Measurements from ENCODE around the gene TMCC1.

DNA sequence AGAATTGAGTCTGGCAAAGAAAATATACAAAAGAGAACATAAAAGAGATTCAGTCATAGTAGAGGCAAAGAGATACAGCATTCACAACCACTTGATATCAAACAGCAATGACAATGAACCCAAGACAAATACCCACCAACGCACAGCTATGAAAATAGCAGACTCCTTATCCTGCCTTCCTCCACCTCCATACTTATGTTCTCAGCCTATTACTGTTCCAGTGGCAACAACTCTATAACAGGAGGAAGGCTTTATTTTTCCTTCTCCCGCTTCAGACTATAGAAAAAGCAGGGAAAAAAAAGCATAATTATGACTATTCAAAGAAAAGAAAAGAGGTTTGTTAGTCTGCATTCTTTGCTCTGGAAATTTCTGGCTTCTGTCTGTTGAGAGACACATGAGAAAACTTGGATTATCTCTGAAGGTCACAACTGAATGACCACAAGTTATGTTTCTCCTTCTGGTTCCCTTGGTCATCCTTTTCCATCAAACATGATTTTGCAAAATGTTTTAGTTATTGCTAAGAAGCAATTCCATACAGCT, 205.9 kb downstream of the TMCC1 start:
- no peak for TF ChIP-seq POLR2A (IDR thresholded peaks at IDR 0.05)
- TF ChIP-seq, protein P1, sequence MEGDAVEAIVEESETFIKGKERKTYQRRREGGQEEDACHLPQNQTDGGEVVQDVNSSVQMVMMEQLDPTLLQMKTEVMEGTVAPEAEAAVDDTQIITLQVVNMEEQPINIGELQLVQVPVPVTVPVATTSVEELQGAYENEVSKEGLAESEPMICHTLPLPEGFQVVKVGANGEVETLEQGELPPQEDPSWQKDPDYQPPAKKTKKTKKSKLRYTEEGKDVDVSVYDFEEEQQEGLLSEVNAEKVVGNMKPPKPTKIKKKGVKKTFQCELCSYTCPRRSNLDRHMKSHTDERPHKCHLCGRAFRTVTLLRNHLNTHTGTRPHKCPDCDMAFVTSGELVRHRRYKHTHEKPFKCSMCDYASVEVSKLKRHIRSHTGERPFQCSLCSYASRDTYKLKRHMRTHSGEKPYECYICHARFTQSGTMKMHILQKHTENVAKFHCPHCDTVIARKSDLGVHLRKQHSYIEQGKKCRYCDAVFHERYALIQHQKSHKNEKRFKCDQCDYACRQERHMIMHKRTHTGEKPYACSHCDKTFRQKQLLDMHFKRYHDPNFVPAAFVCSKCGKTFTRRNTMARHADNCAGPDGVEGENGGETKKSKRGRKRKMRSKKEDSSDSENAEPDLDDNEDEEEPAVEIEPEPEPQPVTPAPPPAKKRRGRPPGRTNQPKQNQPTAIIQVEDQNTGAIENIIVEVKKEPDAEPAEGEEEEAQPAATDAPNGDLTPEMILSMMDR (IDR thresholded peaks at IDR 0.05): no peak
